GM21723 (cell line): ENCODE results near the gene KCNE2.

Experiments
- ATAC-seq: cut with Tn5 transposase; IDR thresholded peaks from one replicate; pipeline ENCODE4 v1.9.1; 2021; ENCODE audit warnings: mild to moderate bottlenecking, moderate library complexity; ENCODE audit not compliant: unreplicated experiment

KCNE2 gene, protein sequence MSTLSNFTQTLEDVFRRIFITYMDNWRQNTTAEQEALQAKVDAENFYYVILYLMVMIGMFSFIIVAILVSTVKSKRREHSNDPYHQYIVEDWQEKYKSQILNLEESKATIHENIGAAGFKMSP

DNA sequence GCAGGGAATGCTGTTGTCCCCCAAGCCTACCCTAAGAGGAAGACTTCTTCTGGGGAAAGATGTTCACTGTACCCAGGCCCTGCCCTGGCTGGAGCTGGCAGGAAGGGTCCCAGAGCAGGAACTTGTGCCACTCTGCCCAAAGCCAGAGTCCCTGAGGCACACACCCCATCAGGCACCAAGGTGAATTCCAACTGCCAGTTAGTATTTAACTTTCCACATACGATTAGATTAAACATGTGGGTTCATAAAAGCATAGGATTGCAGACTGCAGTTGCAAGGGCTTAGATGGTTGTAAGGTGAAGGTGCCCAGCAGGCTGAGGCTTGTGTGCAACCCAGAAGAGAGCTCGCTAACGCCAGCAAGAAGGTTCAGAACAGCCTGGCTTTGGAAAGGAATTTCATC, at the start of gene KCNE2:
KCNE2 (plus strand) TSS at position 274 of the 400 bp plus-strand sequence. CDS start 6,473 bp downstream, outside the sequence.
- no peak for ATAC-seq

- ATAC-seq: no peak
Observed at GRCh38 chr21:34319585-34319984, 44.2 kb upstream of the KCNE2 start.

DNA sequence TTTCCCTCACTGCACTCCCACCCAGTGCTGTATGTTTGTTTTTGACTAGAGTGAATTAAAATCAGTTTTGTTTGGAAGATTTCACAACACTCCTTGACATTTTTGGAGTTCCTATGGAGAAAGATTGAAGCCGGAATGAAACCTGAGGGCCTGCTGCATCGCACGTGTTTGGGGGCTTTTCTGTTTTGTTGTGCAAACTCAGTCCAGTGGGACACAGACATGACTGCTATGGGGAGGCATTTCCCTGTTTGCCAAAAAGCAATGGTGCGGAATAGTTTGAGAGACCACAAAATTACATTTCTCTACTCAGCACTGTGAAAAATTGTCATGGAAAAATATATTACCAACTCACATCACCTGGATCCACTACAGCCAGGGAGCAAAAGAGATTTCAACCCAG, 43.8 kb upstream of the KCNE2 start:
- no peak for ATAC-seq

DNA sequence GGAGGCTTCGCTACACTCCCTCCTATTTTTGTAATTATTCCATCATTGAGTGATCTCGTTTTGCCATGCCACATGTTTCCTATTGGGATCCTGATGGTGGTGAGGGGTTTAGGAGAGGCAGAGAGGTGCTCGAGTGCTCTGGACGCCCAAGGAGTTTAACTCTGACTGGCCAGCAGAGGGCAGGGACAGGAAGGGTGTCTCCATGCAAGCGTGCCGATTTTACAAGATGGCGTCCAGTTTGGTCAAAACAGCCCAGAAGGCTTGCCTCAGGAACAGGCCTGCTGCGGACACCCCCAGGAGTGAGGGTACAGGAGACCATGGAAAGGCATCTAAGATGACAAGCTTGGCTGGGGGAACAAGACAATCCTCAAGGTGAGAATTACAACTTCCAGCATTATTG, 33.8 kb upstream of the KCNE2 start:
- ATAC-seq: no peak

DNA sequence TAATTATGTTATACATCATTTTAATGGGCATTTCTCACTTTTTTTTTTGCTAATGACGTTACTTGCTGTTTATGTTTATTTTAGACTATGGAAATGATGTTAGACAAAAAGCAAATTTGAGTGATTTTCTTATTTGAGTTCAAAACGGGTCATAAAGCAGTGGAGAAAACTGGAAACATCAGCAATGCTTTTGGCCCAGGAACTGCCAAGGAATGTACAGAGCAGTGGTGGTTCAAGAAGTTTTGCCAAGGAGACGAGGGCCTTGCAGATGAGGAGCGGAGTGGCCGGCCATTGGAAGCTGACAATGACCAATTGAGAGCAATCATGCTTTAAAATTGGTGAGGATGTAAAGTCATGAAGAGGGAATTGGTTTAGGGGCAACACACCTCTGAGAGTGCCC, 32.1 kb upstream of the KCNE2 start:
- no peak for ATAC-seq

GRCh38 chr21:34332347-34332746, 31.5 kb upstream of the KCNE2 start:
- ATAC-seq: no peak

DNA sequence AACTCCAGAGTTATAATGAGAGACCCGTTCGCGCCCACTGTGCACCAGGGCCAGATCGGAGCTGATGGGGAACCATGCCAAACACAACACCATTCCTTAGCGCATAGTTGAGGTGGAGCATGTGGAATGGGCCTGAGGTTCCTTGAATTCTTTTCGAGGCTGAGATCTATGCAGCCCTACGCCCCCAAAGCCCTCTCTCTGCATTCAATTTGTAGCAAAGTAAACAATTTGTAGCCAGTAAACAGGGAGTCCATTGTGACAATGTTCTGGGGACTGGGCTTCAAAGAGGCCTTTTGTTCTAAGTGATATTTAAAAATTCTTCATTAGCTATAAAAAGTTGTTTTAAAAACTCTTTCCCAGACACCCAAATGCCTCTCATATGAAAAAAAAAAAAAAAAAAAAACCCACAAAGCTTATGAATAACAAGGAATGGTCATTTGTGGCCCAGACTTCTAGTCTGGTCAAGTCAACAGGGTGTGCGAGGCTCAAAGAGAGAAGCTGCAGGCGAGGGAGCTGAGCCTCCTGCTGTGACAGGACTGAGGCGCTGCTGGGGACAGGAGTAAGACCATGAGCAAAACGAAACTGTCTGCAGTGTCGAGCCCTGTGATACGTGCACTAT, 30.6 kb upstream of the KCNE2 start:
- no peak for ATAC-seq

- no peak for ATAC-seq
Observed at GRCh38 chr21:34335316-34335715, 28.5 kb upstream of the KCNE2 start.

- ATAC-seq: no peak
Observed at GRCh38 chr21:34336245-34336644, 27.6 kb upstream of the KCNE2 start.

DNA sequence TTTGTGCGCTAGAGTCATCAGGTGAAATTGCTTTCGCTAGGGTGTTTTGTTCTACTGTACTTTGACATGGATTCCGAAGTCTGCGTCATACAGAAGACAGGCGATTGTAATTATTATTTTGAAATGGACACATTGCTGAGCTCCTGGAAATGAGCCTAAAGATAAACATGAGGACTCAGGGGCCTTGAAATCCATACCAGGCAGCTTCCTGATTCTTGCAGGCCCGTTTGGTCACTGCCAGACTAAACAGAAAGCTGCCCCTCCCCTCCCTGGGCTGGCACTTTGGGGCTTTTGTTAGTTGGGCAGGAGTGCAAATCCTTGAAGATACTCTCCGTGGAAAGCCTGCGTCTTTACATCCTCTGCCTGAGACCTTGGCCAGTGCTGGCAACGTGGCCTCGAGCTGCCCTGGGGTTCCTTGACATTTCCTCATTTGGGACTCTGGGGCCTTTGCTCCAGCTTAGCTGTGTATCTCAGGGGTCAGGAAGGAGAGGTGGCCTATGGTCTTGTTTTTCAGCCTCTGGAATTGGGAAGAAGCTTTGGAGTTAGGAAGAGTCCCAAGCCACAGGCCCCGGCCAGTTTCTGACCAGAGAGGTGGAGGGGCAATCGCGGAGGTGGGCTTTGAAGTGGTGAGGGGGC, 26.9 kb upstream of the KCNE2 start:
- ATAC-seq: no peak

DNA sequence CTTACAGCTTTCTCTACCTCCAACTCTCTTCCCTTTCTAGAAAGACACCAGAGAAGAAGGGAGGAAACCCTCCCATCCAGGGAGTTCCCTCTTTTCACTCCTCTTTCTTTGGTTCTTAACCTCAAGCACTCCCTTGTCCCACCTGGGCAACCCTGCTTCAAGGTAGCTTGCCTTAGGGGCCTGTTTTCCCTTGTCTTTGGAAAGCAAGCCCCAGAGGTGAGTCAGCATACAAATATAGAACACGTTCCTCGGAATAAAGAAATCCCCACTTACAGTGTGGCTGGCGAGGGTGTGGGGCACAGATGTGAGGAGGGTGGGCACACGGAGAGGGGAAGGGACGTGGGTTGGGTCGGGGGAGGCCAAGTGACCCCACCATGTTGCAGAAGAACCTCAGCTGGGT, 26.1 kb upstream of the KCNE2 start:
- no peak for ATAC-seq

GRCh38 chr21:34338226-34338625, 25.6 kb upstream of the KCNE2 start:
- no peak for ATAC-seq

DNA sequence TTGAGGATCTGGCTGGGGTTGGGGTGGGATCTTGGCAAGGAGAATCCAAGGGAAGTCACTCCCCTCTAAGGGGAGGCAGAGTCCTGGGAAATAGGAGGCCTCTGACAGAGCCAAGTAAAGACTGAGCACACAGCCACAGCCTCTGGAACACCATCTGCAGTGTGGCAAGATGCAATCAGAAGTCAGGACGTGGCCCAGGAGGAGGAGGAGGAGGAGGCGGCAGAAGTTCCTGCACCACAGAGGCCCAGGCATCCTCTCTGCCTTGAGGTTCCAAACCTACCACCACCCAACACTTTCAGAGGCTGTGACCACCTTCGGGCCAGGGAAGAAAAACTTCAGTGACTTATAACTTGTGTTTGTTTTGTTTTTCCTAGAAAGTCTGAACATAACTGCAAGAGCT, 23.7 kb upstream of the KCNE2 start:
- ATAC-seq: no peak

- ATAC-seq: no peak
Observed at GRCh38 chr21:34342476-34342875, 21.3 kb upstream of the KCNE2 start.

GRCh38 chr21:34343347-34343746, 20.5 kb upstream of the KCNE2 start:
- ATAC-seq: no peak

DNA sequence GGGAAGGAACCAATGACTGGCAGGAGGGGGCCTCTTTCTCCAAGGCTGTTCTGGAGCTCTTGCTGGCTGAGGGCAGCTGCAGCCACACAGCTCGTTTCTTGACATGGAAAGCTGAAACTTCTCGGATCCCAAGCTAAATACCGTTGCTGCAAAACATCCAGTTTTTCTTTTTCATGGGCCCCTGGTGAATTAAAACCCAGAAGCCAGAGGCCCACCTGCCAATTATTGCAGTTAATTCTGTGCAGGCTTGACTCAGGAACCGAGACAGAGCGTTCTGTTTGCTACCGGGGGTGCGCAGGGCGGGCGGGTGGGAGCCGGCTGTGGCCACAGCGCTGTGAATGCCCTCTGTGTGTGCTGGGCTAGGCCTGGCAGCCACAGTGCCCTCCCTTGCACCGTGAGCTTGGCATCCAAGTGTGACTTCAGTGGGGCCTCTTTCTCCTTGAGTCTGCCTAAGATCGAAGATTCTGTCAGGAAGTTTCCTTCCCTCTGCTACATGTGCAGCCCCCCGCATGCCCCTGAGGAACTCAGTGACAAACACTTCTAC, 19.9 kb upstream of the KCNE2 start:
- no peak for ATAC-seq

- ATAC-seq: no peak
Observed at GRCh38 chr21:34344584-34344983, 19.2 kb upstream of the KCNE2 start.

GRCh38 chr21:34345091-34345871, 18.5 kb upstream of the KCNE2 start:
- ATAC-seq: no peak

GRCh38 chr21:34345892-34346291, 17.9 kb upstream of the KCNE2 start:
- no peak for ATAC-seq

- no peak for ATAC-seq
Observed at GRCh38 chr21:34348890-34349519, 14.8 kb upstream of the KCNE2 start.

GRCh38 chr21:34351786-34352241, 12.0 kb upstream of the KCNE2 start:
- peak; percentile 65 for ATAC-seq
